AG09309 (cell line): ENCODE results near the gene MAD1L1.

Experiments
- DNase-seq: peaks from one replicate; pipeline ENCODE4 v3.0.0-alpha.2; 2010; ENCODE audit warnings: low read depth
- H3K4me3 ChIP-seq: 2 replicates; pipeline ENCODE4 v1.5.1; 2011; ENCODE audit warnings: mild to moderate bottlenecking, low read depth, low read length, moderate library complexity; ENCODE audit not compliant: control insufficient read depth
- TF ChIP-seq, protein P1 (sequence below): IDR thresholded peaks from 2 replicates; pipeline ENCODE4 v1.5.1; 2011; ENCODE audit warnings: mild to moderate bottlenecking, low read depth, low read length, inconsistent platforms; ENCODE audit not compliant: insufficient read depth, control insufficient read depth; ENCODE audit errors: missing control alignments

The MAD1L1 gene

GRCh38 chr7:2094454-2095045 lies 138.2 kb downstream of the MAD1L1 start:
- DNase-seq: no peak
- TF ChIP-seq, protein P1, sequence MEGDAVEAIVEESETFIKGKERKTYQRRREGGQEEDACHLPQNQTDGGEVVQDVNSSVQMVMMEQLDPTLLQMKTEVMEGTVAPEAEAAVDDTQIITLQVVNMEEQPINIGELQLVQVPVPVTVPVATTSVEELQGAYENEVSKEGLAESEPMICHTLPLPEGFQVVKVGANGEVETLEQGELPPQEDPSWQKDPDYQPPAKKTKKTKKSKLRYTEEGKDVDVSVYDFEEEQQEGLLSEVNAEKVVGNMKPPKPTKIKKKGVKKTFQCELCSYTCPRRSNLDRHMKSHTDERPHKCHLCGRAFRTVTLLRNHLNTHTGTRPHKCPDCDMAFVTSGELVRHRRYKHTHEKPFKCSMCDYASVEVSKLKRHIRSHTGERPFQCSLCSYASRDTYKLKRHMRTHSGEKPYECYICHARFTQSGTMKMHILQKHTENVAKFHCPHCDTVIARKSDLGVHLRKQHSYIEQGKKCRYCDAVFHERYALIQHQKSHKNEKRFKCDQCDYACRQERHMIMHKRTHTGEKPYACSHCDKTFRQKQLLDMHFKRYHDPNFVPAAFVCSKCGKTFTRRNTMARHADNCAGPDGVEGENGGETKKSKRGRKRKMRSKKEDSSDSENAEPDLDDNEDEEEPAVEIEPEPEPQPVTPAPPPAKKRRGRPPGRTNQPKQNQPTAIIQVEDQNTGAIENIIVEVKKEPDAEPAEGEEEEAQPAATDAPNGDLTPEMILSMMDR: no peak
- no peak overlapping the region for H3K4me3 ChIP-seq

- no peak for DNase-seq
- no peak overlapping the region for H3K4me3 ChIP-seq
- TF ChIP-seq, protein P1: no peak
These were observed 138.9 kb downstream of the MAD1L1 start for GRCh38 chr7:2093843-2094220.

DNA sequence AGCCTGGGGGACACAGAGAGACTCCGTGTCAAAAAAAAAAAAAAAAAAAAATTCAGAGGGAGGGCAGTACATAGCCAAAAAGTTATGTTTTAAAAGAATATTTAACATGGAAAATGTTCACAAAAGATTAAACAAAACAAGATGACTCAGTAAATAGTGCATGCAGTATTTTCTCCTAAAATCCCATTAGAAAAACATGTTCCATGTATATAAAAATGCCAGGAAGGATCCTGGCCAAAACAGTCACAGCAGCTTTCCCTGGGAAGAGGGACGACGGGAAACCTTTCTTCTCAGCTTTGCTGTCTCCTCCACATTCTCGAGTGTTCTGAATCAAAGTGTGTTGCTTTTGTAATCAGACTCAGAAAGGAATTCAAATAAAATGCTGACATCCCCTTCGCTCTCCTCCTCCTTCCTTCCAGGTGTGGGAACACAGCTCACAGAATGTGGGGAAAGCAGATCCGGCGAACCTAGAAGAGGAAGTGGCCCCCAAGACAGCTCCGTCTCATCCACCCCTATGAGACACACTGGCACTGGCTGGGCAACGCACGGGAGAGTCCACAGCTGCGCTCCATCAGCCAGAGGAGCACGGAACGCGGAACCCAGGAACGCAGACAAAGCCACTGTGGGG lies 139.4 kb downstream of the MAD1L1 start:
- no peak for DNase-seq
- H3K4me3 ChIP-seq: no peak overlapping the region
- TF ChIP-seq, protein P1: no peak

DNA sequence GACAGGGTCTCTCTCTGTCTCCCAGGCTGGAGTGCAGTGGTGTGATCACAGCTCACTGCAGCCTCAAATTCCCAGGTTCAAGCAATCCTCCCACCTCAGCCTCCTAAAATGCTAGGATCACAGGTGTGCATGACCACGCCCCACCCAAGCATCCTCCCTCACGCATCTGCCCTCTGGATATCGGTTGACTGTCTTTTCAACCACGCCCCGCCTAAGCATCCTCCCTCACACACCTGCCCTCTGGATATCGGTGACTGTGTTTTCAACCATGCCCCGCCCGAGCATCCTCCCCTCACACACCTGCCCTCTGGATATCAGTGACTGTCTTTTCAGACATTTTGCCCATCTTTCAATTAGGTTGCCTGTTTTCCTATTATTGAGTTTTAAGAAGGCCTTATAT lies 140.5 kb downstream of the MAD1L1 start:
- no peak overlapping the region for H3K4me3 ChIP-seq
- no peak for DNase-seq
- TF ChIP-seq, protein P1: no peak

DNA sequence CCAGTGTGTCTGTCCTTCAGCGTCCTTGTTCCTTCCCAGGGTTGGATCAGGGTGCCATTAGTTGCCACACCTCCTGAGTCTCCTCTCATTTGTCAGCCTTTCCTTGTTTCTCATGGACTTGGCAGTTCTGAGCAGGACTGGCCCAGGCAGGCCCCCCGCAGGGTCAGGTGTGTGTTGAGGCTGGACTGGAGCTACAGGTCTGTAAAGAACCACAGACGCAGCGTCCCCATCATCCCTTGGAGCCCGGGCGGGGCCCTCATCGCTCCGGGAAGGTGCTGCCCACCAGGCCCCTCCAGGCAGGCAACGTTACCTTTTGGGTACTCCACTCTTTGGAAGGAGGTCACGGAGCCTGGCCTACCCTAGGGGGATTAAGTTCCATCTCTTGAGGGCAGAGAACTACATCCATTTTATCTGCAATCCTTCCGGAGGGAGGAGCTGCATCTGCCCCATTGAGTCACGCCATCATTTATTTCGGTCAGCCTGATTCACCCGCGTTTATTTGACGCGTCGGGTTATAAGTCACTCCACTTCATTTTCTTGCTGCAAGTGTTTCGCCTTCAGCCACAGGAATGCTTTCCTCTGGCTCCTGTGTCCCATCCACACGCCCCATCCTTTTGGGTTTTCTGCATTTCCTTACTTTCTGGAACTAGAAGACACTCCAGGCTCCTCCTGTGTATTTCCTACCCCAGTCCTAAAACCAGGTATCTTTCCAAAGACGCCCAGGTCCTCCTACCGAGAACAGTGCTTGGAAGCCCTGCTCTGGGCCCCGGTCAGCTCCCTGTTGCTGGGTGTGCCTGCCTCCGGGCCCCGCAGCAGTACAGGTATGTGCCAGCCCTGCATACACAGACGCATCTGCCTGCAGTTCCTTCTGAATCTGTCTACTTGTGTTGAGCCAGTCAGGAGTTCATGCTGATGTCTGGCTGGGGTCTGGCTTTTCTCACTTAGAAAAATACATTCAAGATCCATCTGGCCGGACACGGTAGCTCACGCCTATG lies 141.9 kb downstream of the MAD1L1 start:
- TF ChIP-seq, protein P1: no peak
- no peak for DNase-seq
- H3K4me3 ChIP-seq: no peak overlapping the region

DNA sequence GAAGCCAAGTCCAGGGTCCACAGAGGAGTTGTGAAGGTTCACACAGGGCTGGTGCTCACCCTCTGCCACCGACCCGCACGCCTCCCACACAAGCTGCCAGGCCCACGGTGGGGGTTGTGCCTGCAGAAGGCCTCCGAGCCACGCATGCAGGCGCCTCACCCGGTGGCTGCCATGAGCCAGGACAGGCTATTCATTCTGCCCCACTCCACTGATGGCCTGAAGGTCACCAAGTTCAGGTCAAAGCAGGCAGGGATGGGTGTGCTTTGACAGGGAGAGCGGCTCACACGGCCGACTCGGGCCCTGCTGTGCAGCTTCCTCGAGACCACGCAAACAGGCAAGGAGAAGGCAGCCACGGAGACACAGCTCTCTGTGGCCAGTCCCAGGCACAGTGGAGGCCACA lies 143.9 kb downstream of the MAD1L1 start:
- TF ChIP-seq, protein P1: no peak
- DNase-seq: no peak
- no peak overlapping the region for H3K4me3 ChIP-seq
